HCT116 (cell line): ENCODE measurements around the gene ST6GALNAC4. TPM values are rescaled to one million over a fixed set of nuclear protein-coding genes. Genes with fewer than 3 reads are reported as not detected.
A peak's percentile ranks its signal among the peaks of the same experiment; 100 is the strongest.

Experiments
- ATAC-seq: fragments of 200-7000 bp; cut with Tn5 transposase; 2 replicates; pipeline ENCODE4 v1.9.1; 2020; ENCODE audit warnings: mild to moderate bottlenecking, moderate library complexity
- BruUV-seq: library from RNA; stranded (reverse); fragments of 400-500 nt; replicated peaks from 2 replicates; lab custom pipeline; 2021; lab: Mats Ljungman, UMichigan
- CTCF ChIA-PET: fragments of 300-600 bp; sonication (Branson Sonifier 250); formaldehyde crosslinking; loops from one replicate; lab custom pipeline; 2021; ENCODE audit warnings: antibody characterized with exemption; lab: Charles Lee
- POLR2A ChIA-PET: fragments of 300-600, 350-600 bp; sonication (Branson Sonifier 250); formaldehyde crosslinking; loops from one replicate; lab custom pipeline; 2021; ENCODE audit warnings: antibody characterized with exemption; lab: Charles Lee
- RAD21 ChIA-PET, 2 experiments: fragments of 300-600 bp; sonication (Branson Sonifier 250); formaldehyde crosslinking; loops; one replicate each; lab custom pipeline; 2023; ENCODE audit warnings: low total read pairs in 2 of 2; ENCODE audit not compliant: uncharacterized antibody in 2 of 2, unreplicated experiment in 2 of 2, low non-redundant PET in 1 of 2; lab: Charles Lee
- DNase-seq: peaks from one replicate; pipeline ENCODE4 v3.0.0-alpha.2; 2010; ENCODE audit warnings: low read depth, low spot score
- H2AFZ ChIP-seq: fragments of 200-600 bp; shearing (Covaris generic), sonication (generic); 2 replicates; pipeline ENCODE4 v1.6.1; 2017; ENCODE audit warnings: low read depth, mixed run types, mixed read lengths, antibody characterized with exemption, low read length; ENCODE audit not compliant: poor library complexity, severe bottlenecking
- H3K27ac ChIP-seq: 2 replicates; pipeline ENCODE4 v1.5.1; 2012; ENCODE audit warnings: low read depth, low read length
- H3K27me3 ChIP-seq: fragments of 200-600 bp; sonication (generic); 2 replicates; pipeline ENCODE4 v1.6.1; 2016; ENCODE audit warnings: mixed run types, low read length, mixed read lengths; ENCODE audit not compliant: insufficient read depth
- H3K36me3 ChIP-seq, 2 experiments: fragments of 200-500 bp in 1 of 2; fragments of 200-600 bp in 1 of 2; sonication (Bioruptor generic) in 1 of 2; sonication (generic) in 1 of 2; 2 replicates each; pipeline versions ENCODE4 v1.5.1 to v1.6.1; 2014 to 2016; ENCODE audit warnings: low read length in 2 of 2, inconsistent platforms in 1 of 2, mixed read lengths in 1 of 2, mixed run types in 1 of 2; ENCODE audit not compliant: insufficient read depth in 2 of 2, control insufficient read depth in 1 of 2
- H3K4me1 ChIP-seq, 2 experiments: fragments of 200-600 bp in 1 of 2; sonication (generic) in 1 of 2; 2 replicates each; pipeline versions ENCODE4 v1.5.1 to v1.6.1; 2012 to 2017; ENCODE audit warnings: low read length in 2 of 2, inconsistent platforms in 1 of 2, mild to moderate bottlenecking in 1 of 2, mixed read lengths in 1 of 2, mixed run types in 1 of 2, moderate library complexity in 1 of 2; ENCODE audit not compliant: insufficient read depth in 2 of 2, control insufficient read depth in 1 of 2
- H3K4me2 ChIP-seq: fragments of 200-600 bp; sonication (generic); 2 replicates; pipeline ENCODE4 v1.6.1; 2017; ENCODE audit warnings: mixed run types, low read length, mixed read lengths
- H3K4me3 ChIP-seq, 2 experiments: fragments of 200-600 bp in 1 of 2; sonication (generic) in 1 of 2; replicated peaks in 1 of 2; 2 replicates each; pipeline ENCODE4 v1.5.1; 2011 to 2016; ENCODE audit warnings: low read length in 2 of 2, control low read depth in 1 of 2, low read depth in 1 of 2, mild to moderate bottlenecking in 1 of 2, mixed read lengths in 1 of 2, mixed run types in 1 of 2
- H3K79me2 ChIP-seq: fragments of 200-600 bp; sonication (generic); 2 replicates; pipeline ENCODE4 v1.6.1; 2017; ENCODE audit warnings: mild to moderate bottlenecking, mixed run types, low read length, moderate library complexity, mixed read lengths; ENCODE audit not compliant: insufficient read depth
- H3K9ac ChIP-seq: fragments of 200-600 bp; sonication (generic); 2 replicates; pipeline ENCODE4 v1.6.1; 2016; ENCODE audit warnings: low read length, mixed read lengths
- H3K9me2 ChIP-seq: fragments of 200-600 bp; sonication (generic), shearing (Covaris generic); 2 replicates; pipeline ENCODE4 v1.6.1; 2017; ENCODE audit warnings: mixed run types, mild to moderate bottlenecking, moderate library complexity; ENCODE audit not compliant: insufficient read depth
- H3K9me3 ChIP-seq, 2 experiments: fragments of 200-500 bp in 1 of 2; fragments of 200-600 bp in 1 of 2; sonication (Bioruptor generic) in 1 of 2; sonication (generic) in 1 of 2; 2 replicates each; pipeline ENCODE4 v1.6.1; 2014 to 2017; ENCODE audit warnings: low read length in 2 of 2, mixed read lengths in 2 of 2, inconsistent platforms in 1 of 2, low read depth in 1 of 2, mild to moderate bottlenecking in 1 of 2, mixed run types in 1 of 2, moderate library complexity in 1 of 2; ENCODE audit not compliant: control insufficient read depth in 1 of 2, insufficient read depth in 1 of 2
- H4K20me1 ChIP-seq: fragments of 200-600 bp; sonication (generic), shearing (Covaris generic); 2 replicates; pipeline ENCODE4 v1.6.1; 2017; ENCODE audit warnings: mixed run types, mild to moderate bottlenecking, moderate library complexity; ENCODE audit not compliant: insufficient read depth
- POLR2AphosphoS5 ChIP-seq: IDR thresholded peaks from 2 replicates; pipeline ENCODE4 v1.6.1; 2011; ENCODE audit warnings: mild to moderate bottlenecking, low read depth, low read length, moderate library complexity
- SP1 ChIP-seq: IDR thresholded peaks from 2 replicates; pipeline ENCODE4 v1.6.1; 2012; ENCODE audit warnings: low read depth
- YY1 ChIP-seq: IDR thresholded peaks from 2 replicates; pipeline ENCODE4 v1.6.1; 2011; ENCODE audit warnings: low read length, low read depth, moderate library complexity, mild to moderate bottlenecking; ENCODE audit not compliant: insufficient replicate concordance; ENCODE audit errors: extremely low read depth
- ZFX ChIP-seq: fragments of 450-650 bp; IDR thresholded peaks from 2 replicates; pipeline ENCODE4 v1.6.1; 2017
- intact Hi-C: fragments of 100-400 bp; cut with micrococcal nuclease; formaldehyde crosslinking; loops from 2 replicates; pipeline ENCODE4 v1.10.0; 2022
- total RNA-seq: library from RNA; stranded (reverse); gene quantifications from one replicate; pipeline ENCODE4 v1.2.1, GENCODE V29; 2021; ENCODE audit not compliant: unreplicated experiment

Gene ST6GALNAC4
- total RNA-seq, 1 experiment from 2014 or later, result 49.4 TPM

DNA sequence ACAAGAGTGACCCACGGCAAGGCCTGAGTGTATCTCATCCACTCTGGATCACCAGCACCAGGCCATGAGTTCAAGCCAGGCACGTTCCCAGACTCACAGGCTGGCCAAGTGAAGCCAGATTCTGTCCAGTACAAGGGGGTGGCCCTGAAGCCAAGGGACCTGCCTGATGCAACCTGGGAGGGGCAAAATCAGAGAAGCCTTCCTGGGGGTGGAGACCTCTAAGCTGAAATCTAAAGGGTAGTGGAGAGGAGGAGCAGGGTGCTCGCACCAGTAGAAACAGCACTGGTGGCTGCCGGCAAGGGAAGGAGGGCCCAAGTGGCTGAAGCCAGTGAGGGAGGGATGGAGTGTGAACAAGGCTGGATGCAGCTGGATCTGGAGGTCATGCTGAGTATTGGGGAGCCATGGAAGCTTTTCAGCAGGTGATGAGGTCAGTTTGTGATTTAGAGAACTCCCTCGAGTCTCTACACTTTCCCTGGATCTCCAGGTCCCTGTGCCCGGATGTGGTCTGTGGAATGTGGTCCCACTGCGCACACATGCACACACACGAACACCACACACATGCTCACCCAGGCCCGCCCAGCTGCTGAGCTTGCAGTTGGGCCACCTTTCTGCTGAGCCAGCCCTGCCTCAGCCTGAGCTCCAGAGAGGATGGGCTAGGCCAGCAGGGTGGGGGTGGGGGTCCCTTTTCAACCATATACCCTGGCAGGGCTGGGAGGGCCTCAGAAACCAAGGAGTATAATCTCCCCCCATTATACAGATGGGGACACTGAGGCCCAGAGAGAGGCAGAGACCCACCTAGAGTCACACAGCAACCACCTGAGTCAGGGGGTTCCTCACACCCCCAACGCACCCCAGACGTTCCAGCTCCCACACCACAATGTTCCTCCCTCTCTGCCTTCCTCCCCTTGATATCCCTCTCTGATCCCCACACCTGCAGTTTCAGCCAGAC lies 12.1 kb upstream of the ST6GALNAC4 start:
- Histone ChIP-seq H3K27me3 (no peaks in the 10 kb centered on the region), H3K4me3 (peak overlapping the region; percentile 55 to 79), H3K4me1 (peaks cover 50 to 83% of the 10 kb centered on the region in 2 experiments), H3K9me2 (no peaks in the 10 kb centered on the region), H2AFZ (no peak overlapping the region), H3K9ac (peak overlapping the region; percentile 73), H3K36me3 (no peaks in the 10 kb centered on the region), H4K20me1 (no peaks in the 10 kb centered on the region), H3K27ac (peak overlapping the region; percentile 84), H3K9me3 (no peaks in the 10 kb centered on the region), H3K79me2 (0 out of 2 replicates have a peak, but pooled peaks cover under 1% of the 10 kb centered on the region), H3K4me2 (peak overlapping the region; percentile 95)
- CTCF ChIA-PET, result interaction anchor here (0.6 to 2.6 kb wide), 2 partner anchors 14 to 125 kb away, joined by 3 to 14 read pairs; no protein-coding TSS in a partner anchor
- TF ChIP-seq YY1 (no peak), POLR2AphosphoS5 (peak; percentile 60)
- RAD21 ChIA-PET, result interaction anchor here (0.6 to 1.1 kb wide), 2 partner anchors 10 to 122 kb away, joined by 3 read pairs; no protein-coding TSS in a partner anchor
- BruUV-seq, result TSS peak; percentile 47
- DNase-seq (no peak), ATAC-seq (no peak)
- POLR2A ChIA-PET, result interaction anchor here (1.1 kb wide), 1 partner anchor 9 kb away, joined by 5 read pairs; no protein-coding TSS in a partner anchor
- intact Hi-C loops, result loop anchor here (5.0 kb wide), 1 partner anchor 108 kb away; no protein-coding TSS in a partner anchor

DNA sequence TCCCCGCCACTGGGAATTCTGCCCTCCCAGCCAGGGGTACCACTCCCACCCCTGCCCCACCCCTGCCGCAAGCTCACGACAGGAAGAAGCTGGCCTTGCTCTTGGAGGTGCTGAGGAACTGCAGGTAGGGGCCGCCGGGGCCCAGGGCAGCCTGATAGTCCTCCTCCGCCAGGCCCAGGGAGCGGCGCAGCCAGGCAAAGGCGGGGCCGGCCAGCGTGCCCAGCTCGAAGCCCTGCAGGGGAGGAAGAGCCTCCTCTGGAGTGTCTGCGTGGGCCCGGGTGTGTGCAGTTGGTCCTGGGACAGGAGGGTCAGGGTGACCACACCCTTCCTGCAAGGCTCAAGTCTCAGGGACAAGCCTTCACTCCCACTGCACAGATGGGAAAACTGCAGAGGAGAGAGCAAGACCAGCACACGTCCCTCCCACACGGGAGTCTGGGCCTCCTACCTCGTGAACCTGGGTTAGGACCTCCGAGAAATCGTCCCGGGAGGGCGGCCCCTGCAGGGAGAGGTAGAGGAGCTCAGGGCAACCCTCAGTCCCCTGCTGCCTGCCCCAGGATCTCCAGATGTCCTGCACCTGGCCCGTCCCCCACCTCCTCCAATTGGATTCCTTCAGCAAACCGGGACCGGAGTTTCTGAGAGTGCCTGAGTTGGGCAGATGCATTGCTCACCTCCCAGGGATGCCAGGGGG lies 11.3 kb upstream of the ST6GALNAC4 start:
- Histone ChIP-seq H3K27me3 (no peaks in the 10 kb centered on the region), H3K9me3 (no peaks in the 10 kb centered on the region), H2AFZ (no peak overlapping the region), H3K36me3 (no peaks in the 10 kb centered on the region), H3K27ac (peak overlapping the region; percentile 84), H3K9me2 (no peaks in the 10 kb centered on the region), H3K9ac (peak overlapping the region; percentile 73)
- RAD21 ChIA-PET, result interaction anchor here in 1 of 2 experiments (1.1 kb wide), 1 partner anchor 123 kb away, joined by 3 read pairs; no protein-coding TSS in a partner anchor
- TF ChIP-seq ZFX (peak; percentile 35; the same call in 1 of the 2 replicates), SP1 (no peak)
- TF ChIP-seq, all 23 proteins: peak for 1
- ChIA-PET CTCF (interaction anchor here (2.6 kb wide), 1 partner anchor 15 kb away, joined by 14 read pairs; no protein-coding TSS in a partner anchor), POLR2A (interaction anchor here (0.6 to 1.1 kb wide), 5 partner anchors 8 to 479 kb away, joined by 3 to 5 read pairs (median 3); no protein-coding TSS in a partner anchor)
- H3K4me3 ChIP-seq, result peak overlapping the region; percentile 55 to 79
- DNase-seq, result no peak
- no TSS peak for BruUV-seq
- no peaks in the 10 kb centered on the region for H4K20me1 ChIP-seq
- peaks cover 54 to 85% of the 10 kb centered on the region in 2 experiments for H3K4me1 ChIP-seq
- no peaks in the 10 kb centered on the region for H3K79me2 ChIP-seq
- peak overlapping the region; percentile 95 for H3K4me2 ChIP-seq
- ATAC-seq, result peak; percentile 10
- intact Hi-C loops, result loop anchor here (5.0 kb wide), 1 partner anchor 109 kb away; no protein-coding TSS in a partner anchor
